Osteoblast (primary cell): Measurements from ENCODE around the gene CD7. TPM values are rescaled to one million over a fixed set of nuclear protein-coding genes. Genes with fewer than 3 reads are reported as not detected.

ENCODE experiments used
- DNase-seq: peaks from one replicate; pipeline ENCODE4 v3.0.0; 2011; ENCODE audit warnings: low spot score, mixed read lengths; ENCODE audit not compliant: insufficient read length; ENCODE audit errors: missing footprints
- H2AFZ ChIP-seq: 2 replicates; pipeline ENCODE4 v1.6.0; 2011; ENCODE audit warnings: mild to moderate bottlenecking, low read length
- H3K27ac ChIP-seq: 2 replicates; pipeline ENCODE4 v1.5.1; 2011; ENCODE audit warnings: mild to moderate bottlenecking, low read depth, low read length, moderate library complexity
- H3K27me3 ChIP-seq: 2 replicates; pipeline ENCODE4 v1.6.0; 2012; ENCODE audit warnings: mild to moderate bottlenecking, control low read depth, inconsistent platforms, low read length, moderate library complexity; ENCODE audit not compliant: insufficient read depth
- H3K36me3 ChIP-seq: 2 replicates; pipeline ENCODE4 v1.5.1; 2011; ENCODE audit warnings: mild to moderate bottlenecking, low read length, control low read depth, moderate library complexity; ENCODE audit not compliant: insufficient read depth
- H3K4me1 ChIP-seq: 2 replicates; pipeline ENCODE4 v1.5.1; 2011; ENCODE audit warnings: mild to moderate bottlenecking, low read length, control low read depth, moderate library complexity; ENCODE audit not compliant: insufficient read depth
- H3K4me2 ChIP-seq: 2 replicates; pipeline ENCODE4 v1.6.0; 2011; ENCODE audit warnings: mild to moderate bottlenecking, low read length; ENCODE audit not compliant: insufficient read depth
- H3K4me3 ChIP-seq: fragments of 200-600 bp; sonication (generic); 3 replicates; pipeline ENCODE4 v1.5.1; 2012; ENCODE audit warnings: mild to moderate bottlenecking, low read length, inconsistent platforms; ENCODE audit not compliant: insufficient read depth
- H3K79me2 ChIP-seq: 2 replicates; pipeline ENCODE4 v1.6.0; 2012; ENCODE audit warnings: mild to moderate bottlenecking, low read length, control low read depth, inconsistent platforms; ENCODE audit not compliant: insufficient read depth
- H3K9me3 ChIP-seq: 2 replicates; pipeline ENCODE4 v1.5.1; 2011; ENCODE audit warnings: low read depth, low read length, control low read depth
- H4K20me1 ChIP-seq: 2 replicates; pipeline ENCODE4 v1.6.0; 2012; ENCODE audit warnings: mild to moderate bottlenecking, low read length, control low read depth; ENCODE audit not compliant: insufficient read depth
- total RNA-seq: library from RNA; depleted of rRNA; stranded (reverse); fragments of >200 nt; gene quantifications from 2 replicates; pipeline ENCODE4 v1.2.3, GENCODE V29; 2012
- TF ChIP-seq, protein P1 (sequence below): IDR thresholded peaks from 2 replicates; pipeline ENCODE4 v1.5.1; 2011; ENCODE audit warnings: mild to moderate bottlenecking, low read depth, low read length, moderate library complexity; ENCODE audit errors: extremely low read depth

CD7 gene
- total RNA-seq, 1 donor = not detected

GRCh38 chr17:82319619-82320062, 2.2 kb upstream of the CD7 start:
- H3K4me1 ChIP-seq = no peaks in the 10 kb centered on the region
- no peaks in the 10 kb centered on the region for H3K79me2 ChIP-seq
- TF ChIP-seq, protein P1, sequence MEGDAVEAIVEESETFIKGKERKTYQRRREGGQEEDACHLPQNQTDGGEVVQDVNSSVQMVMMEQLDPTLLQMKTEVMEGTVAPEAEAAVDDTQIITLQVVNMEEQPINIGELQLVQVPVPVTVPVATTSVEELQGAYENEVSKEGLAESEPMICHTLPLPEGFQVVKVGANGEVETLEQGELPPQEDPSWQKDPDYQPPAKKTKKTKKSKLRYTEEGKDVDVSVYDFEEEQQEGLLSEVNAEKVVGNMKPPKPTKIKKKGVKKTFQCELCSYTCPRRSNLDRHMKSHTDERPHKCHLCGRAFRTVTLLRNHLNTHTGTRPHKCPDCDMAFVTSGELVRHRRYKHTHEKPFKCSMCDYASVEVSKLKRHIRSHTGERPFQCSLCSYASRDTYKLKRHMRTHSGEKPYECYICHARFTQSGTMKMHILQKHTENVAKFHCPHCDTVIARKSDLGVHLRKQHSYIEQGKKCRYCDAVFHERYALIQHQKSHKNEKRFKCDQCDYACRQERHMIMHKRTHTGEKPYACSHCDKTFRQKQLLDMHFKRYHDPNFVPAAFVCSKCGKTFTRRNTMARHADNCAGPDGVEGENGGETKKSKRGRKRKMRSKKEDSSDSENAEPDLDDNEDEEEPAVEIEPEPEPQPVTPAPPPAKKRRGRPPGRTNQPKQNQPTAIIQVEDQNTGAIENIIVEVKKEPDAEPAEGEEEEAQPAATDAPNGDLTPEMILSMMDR = no peak
- H3K27me3 ChIP-seq = peaks cover 24% of the 10 kb centered on the region
- DNase-seq = peak; percentile 81
- no peak overlapping the region for H3K27ac ChIP-seq
- H3K4me3 ChIP-seq = no peak overlapping the region
- no peaks in the 10 kb centered on the region for H3K9me3 ChIP-seq
- H2AFZ ChIP-seq = no peak overlapping the region
- H3K4me2 ChIP-seq = no peak overlapping the region
- no peaks in the 10 kb centered on the region for H3K36me3 ChIP-seq
- no peaks in the 10 kb centered on the region for H4K20me1 ChIP-seq

- no peak for DNase-seq
- no peaks in the 10 kb centered on the region for H3K4me1 ChIP-seq
- no peak overlapping the region for H3K27ac ChIP-seq
- no peak overlapping the region for H3K4me2 ChIP-seq
- no peaks in the 10 kb centered on the region for H4K20me1 ChIP-seq
- no peaks in the 10 kb centered on the region for H3K9me3 ChIP-seq
- TF ChIP-seq, protein P1 = no peak
- no peaks in the 10 kb centered on the region for H3K36me3 ChIP-seq
- peaks cover 25% of the 10 kb centered on the region for H3K27me3 ChIP-seq
- H3K4me3 ChIP-seq = no peak overlapping the region
- no peaks in the 10 kb centered on the region for H3K79me2 ChIP-seq
- H2AFZ ChIP-seq = no peak overlapping the region
Measured at GRCh38 chr17:82318772-82319606, 1.6 kb upstream of the CD7 start.

- no peak overlapping the region for H3K4me3 ChIP-seq
- H2AFZ ChIP-seq = no peak overlapping the region
- TF ChIP-seq, protein P1 = no peak
- H3K27ac ChIP-seq = no peak overlapping the region
- H4K20me1 ChIP-seq = no peaks in the 10 kb centered on the region
- no peaks in the 10 kb centered on the region for H3K79me2 ChIP-seq
- no peaks in the 10 kb centered on the region for H3K9me3 ChIP-seq
- no peak overlapping the region for H3K4me2 ChIP-seq
- no peaks in the 10 kb centered on the region for H3K4me1 ChIP-seq
- peaks cover 32% of the 10 kb centered on the region for H3K27me3 ChIP-seq
- DNase-seq = no peak
- H3K36me3 ChIP-seq = no peaks in the 10 kb centered on the region
Measured at GRCh38 chr17:82318169-82318498, 726 bp upstream of the CD7 start.

DNA sequence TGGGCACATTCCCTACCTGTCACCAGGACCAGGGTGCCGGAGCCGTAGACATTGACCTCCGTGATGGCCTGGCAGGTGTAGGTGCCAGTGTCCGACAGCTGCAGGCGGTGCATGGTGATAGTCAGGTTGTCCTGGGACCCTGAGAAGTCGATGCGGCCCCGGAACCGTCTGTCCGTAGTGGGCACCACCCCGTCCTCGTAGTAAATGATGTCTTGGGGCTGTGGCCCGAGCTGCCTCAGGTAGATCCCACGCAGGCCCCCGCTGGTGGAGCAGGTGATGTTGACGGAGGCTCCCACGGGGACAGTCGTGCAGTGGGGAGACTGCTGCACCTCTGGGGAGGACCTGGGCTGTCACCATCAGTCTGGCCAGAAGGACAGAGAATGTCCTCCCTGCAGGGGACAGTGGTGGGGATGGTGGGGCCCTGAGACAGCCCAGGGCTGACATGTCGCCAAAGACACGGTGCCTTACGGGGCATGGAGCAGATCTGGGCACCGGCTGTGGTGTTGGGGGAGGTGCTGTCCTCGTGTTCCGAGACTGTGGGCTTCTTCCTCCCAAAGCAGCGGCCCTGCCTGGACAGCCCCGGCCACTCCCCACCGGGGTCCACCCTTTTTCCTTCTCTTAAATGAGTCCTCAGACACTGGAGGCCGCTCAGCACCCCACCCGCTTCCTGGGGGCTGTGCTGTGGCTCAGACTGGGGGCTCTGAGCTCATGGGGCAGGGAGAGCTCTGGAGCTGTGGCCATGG, 586 bp downstream of the CD7 start:
- H3K27me3 ChIP-seq = peaks cover 29% of the 10 kb centered on the region
- no peaks in the 10 kb centered on the region for H3K36me3 ChIP-seq
- no peak for DNase-seq
- TF ChIP-seq, protein P1 = no peak
- no peak overlapping the region for H2AFZ ChIP-seq
- H3K4me3 ChIP-seq = no peak overlapping the region
- no peaks in the 10 kb centered on the region for H3K79me2 ChIP-seq
- H3K9me3 ChIP-seq = no peaks in the 10 kb centered on the region
- H3K27ac ChIP-seq = no peak overlapping the region
- no peaks in the 10 kb centered on the region for H4K20me1 ChIP-seq
- no peak overlapping the region for H3K4me2 ChIP-seq
- H3K4me1 ChIP-seq = no peaks in the 10 kb centered on the region
